MCF 10A (cell line): Measurements from ENCODE around the gene MCAM. TPM values are rescaled to one million over a fixed set of nuclear protein-coding genes. Genes with fewer than 3 reads are reported as not detected.

Source experiments
- BruUV-seq: library from RNA; stranded (reverse); fragments of 400-500 nt; replicated peaks from 2 replicates; lab custom pipeline; 2021; lab: Mats Ljungman, UMichigan
- CTCF ChIA-PET: fragments of 300-600 bp; sonication (Branson Sonifier 250); formaldehyde crosslinking; extraction: SDS; loops from one replicate; lab custom pipeline; 2021; ENCODE audit warnings: antibody characterized with exemption, inconsistent platforms; lab: Yijun Ruan, JAX
- POLR2A ChIA-PET: fragments of 300-600, 350-650 bp; sonication (Branson Sonifier 250); formaldehyde crosslinking; extraction: SDS; loops from one replicate; lab custom pipeline; 2020; ENCODE audit warnings: antibody characterized with exemption, inconsistent platforms; lab: Yijun Ruan, JAX
- DNase-seq: peaks from one replicate; pipeline ENCODE4 v3.0.0-alpha.2; 2018; ENCODE audit not compliant: unreplicated experiment
- H3K27ac Mint-ChIP-seq: one replicate; pipeline ENCODE4 v1.8.0; 2022; ENCODE audit warnings: mild to moderate bottlenecking, low read depth, mixed read lengths; ENCODE audit not compliant: unreplicated experiment
- H3K27me3 Mint-ChIP-seq: one replicate; pipeline ENCODE4 v1.8.0; 2022; ENCODE audit warnings: mixed read lengths; ENCODE audit not compliant: insufficient read depth, unreplicated experiment
- H3K36me3 Mint-ChIP-seq: one replicate; pipeline ENCODE4 v1.8.0; 2022; ENCODE audit warnings: mild to moderate bottlenecking, moderate library complexity, mixed read lengths; ENCODE audit not compliant: insufficient read depth, unreplicated experiment
- H3K4me1 Mint-ChIP-seq: one replicate; pipeline ENCODE4 v1.8.0; 2022; ENCODE audit warnings: mixed read lengths; ENCODE audit not compliant: insufficient read depth, unreplicated experiment
- H3K4me3 Mint-ChIP-seq: one replicate; pipeline ENCODE4 v1.8.0; 2022; ENCODE audit warnings: mild to moderate bottlenecking, moderate library complexity, mixed read lengths; ENCODE audit not compliant: unreplicated experiment
- H3K9me3 Mint-ChIP-seq: one replicate; pipeline ENCODE4 v1.8.0; 2022; ENCODE audit warnings: mixed read lengths; ENCODE audit not compliant: unreplicated experiment
- CTCF ChIP-seq: fragments of 200-600 bp; IDR thresholded peaks from one replicate; pipeline ENCODE4 v1.8.0; 2022; ENCODE audit warnings: antibody characterized with exemption, mild to moderate bottlenecking; ENCODE audit not compliant: unreplicated experiment
- intact Hi-C: fragments of 100-400 bp; cut with micrococcal nuclease; formaldehyde crosslinking; loops from 2 replicates; pipeline ENCODE4 v1.14.1; 2022
- total RNA-seq: library from RNA; stranded (reverse); gene quantifications from 2 replicates; pipeline ENCODE4 v1.2.3, GENCODE V29; 2022

Gene MCAM
- total RNA-seq, 1 experiment from 2014 or later: 3.5 TPM

DNA sequence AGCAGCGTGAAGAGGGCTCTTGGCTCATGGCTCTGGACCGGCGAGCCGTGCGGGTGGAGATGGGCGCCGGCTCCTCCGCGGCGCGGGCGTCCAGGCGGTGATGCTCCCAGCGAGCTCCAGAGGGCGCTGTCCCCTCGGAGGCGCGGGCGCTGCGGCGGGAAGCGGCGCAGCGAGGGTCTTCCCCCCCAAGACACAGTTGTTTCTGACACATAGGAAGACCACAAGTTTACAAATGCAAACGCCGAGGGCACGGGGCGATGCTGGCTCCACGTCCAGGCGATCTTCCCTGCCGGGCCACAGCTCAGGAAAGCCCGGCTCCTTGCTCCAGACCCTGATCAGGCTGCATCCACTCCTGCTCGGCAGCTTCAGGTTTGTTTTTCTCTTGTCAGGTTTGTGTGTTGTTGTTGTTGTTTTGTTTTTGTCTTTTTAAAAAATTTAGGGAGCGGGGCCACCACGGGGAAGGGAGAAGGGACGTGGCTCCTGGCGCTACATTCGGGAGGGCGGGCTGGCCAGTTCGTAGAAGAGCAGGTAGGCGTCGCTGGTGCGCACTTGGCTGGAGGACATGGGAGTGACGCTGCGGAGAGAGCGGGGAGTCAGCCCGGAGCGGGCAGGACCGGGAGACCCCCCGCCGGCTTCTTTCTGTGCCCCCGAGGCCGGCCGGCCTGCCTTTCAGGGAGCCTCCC is 39.6 kb upstream of the MCAM start:
- Mint-ChIP-seq H3K4me3 (peak overlapping the region; percentile 79), H3K27me3 (no peaks in the 10 kb centered on the region), H3K27ac (no peak overlapping the region), H3K4me1 (peaks cover 41% of the 10 kb centered on the region), H3K36me3 (peaks cover 11% of the 10 kb centered on the region), H3K9me3 (no peaks in the 10 kb centered on the region)
- intact Hi-C loops: loop anchor here (1.0 kb wide), 1 partner anchor 18 kb away; no protein-coding TSS in a partner anchor
- peak; percentile 92 for TF ChIP-seq CTCF
- DNase-seq: peak; percentile 80
- ChIA-PET CTCF (interaction anchor here (0.5 to 9.2 kb wide), 44 partner anchors 8 to 806 kb away, joined by 3 to 415 read pairs (median 4); partner anchors contain the start of genes MCAM, MFRP and USP2), POLR2A (interaction anchor here (0.7 to 4.8 kb wide), 9 partner anchors 16 to 340 kb away, joined by 3 to 85 read pairs (median 4); partner anchors contain the start of genes USP2 and VPS11)
- BruUV-seq: no TSS peak

DNA sequence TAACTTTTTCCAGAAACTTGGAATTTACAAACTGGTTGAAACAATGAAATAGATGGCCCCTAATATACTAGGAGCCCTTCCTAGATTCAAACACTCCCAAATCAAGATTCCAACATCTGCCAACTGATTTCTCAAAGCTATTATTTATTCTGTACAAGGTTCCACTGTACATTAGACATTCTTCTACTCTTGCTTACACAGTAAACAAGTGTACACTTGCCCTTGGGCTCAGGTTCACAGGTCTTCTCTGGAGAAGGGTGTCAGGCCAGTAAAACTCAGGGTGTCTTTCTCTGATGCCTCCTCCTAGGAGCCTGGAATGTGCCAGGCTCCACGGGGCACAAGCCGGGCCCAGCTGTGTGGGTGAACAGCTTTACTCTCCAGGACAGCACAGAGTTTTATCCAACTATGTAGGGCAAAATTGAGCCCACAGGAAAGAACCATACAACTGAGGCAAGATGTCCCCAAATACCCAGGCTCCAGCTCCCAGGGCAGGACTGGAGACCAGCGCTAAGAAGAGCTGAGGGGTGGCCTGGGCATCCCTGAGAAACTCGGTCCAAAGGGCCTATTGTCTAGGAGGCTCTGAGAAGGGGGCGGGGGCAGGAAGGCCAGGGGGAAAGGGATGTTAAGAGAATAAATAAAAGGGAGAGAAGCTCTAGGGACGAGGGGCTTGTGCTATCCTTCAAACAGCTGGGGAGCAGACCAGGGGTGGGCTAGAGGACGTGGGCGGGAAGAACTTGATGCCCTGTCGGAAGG is 38.3 kb upstream of the MCAM start:
- POLR2A ChIA-PET: interaction anchor here (0.5 to 4.8 kb wide), 4 partner anchors 17 to 249 kb away, joined by 3 to 85 read pairs (median 6); no protein-coding TSS in a partner anchor
- peak overlapping the region; percentile 14 for H3K4me3 Mint-ChIP-seq

DNA sequence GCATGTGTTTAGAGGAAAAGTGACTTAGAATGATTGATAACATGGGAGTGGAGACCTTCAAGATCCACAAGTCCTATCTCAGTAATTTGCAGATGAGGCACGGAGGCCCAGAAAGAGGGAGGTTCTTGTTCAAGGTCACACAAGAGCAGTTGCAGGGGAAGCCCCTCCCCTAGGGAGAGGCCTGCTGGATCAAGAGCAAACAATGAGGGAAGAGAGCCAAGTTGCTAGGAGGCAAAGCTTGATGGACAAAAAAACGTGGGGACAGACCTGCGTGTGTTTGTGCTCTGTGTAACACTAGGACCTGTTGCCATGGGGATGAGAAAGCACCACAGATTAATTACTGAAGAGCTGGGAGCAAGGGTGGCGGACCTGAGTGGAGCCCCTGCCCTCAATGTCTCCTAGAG is 35.9 kb upstream of the MCAM start:
- intact Hi-C loops: no loop called here
- Mint-ChIP-seq H3K27ac (no peak overlapping the region), H3K27me3 (peaks cover under 1% of the 10 kb centered on the region), H3K4me3 (no peak overlapping the region), H3K9me3 (no peaks in the 10 kb centered on the region), H3K36me3 (peaks cover 4% of the 10 kb centered on the region), H3K4me1 (peaks cover 21% of the 10 kb centered on the region)
- ChIA-PET POLR2A (interaction anchor here (0.7 to 1.7 kb wide), 4 partner anchors 8 to 779 kb away, joined by 3 to 4 read pairs (median 3); partner anchors contain the start of gene RNF26), CTCF (interaction anchor here (0.6 to 1.8 kb wide), 9 partner anchors 14 to 1155 kb away, joined by 3 to 8 read pairs (median 4); partner anchors contain the start of gene USP2)
- no peak for TF ChIP-seq CTCF
- DNase-seq: peak; percentile 63
- no TSS peak for BruUV-seq

More for the DNA sequence above, 38.3 kb upstream of the MCAM start:
- peaks cover 5% of the 10 kb centered on the region for H3K36me3 Mint-ChIP-seq
- no TSS peak for BruUV-seq
- CTCF ChIA-PET: interaction anchor here (0.6 to 9.2 kb wide), 24 partner anchors 10 to 492 kb away, joined by 3 to 415 read pairs (median 6); partner anchors contain the start of genes MFRP and USP2
- no peaks in the 10 kb centered on the region for H3K9me3 Mint-ChIP-seq
- no peaks in the 10 kb centered on the region for H3K27me3 Mint-ChIP-seq
- no peak for TF ChIP-seq CTCF
- DNase-seq: no peak
- intact Hi-C loops: no loop called here
- peaks cover 32% of the 10 kb centered on the region for H3K4me1 Mint-ChIP-seq
- H3K27ac Mint-ChIP-seq: no peak overlapping the region
